Vagina (tissue), 2 donors: ENCODE measurements around the gene SEMA3E. TPM values are rescaled to one million over a fixed set of nuclear protein-coding genes. Genes with fewer than 3 reads are reported as not detected.

Source experiments
- DNase-seq, 2 donors: peaks; one replicate each; pipeline ENCODE4 v3.0.0-alpha.2; 2017; ENCODE audit errors: extremely low spot score in 2 of 2
- H3K27ac ChIP-seq: fragments of 200-600 bp; sonication (generic); one replicate; pipeline ENCODE4 v1.5.1; 2019
- H3K27me3 ChIP-seq: fragments of 200-600 bp; sonication (generic); one replicate; pipeline ENCODE4 v1.5.1; 2019
- H3K36me3 ChIP-seq, 2 donors: fragments of 200-600 bp; sonication (generic); one replicate each; pipeline ENCODE4 v1.5.1; 2017 to 2019
- H3K4me1 ChIP-seq: fragments of 200-600 bp; sonication (generic); one replicate; pipeline ENCODE4 v1.5.1; 2019
- H3K4me3 ChIP-seq, 2 donors: fragments of 200-600 bp; sonication (generic); 1 replicate in 1 of 2; 2 replicates in 1 of 2; pipeline ENCODE4 v1.5.1; 2016 to 2019
- H3K9me3 ChIP-seq: fragments of 200-600 bp; sonication (generic); one replicate; pipeline ENCODE4 v1.5.1; 2019
- POLR2A ChIP-seq, 2 donors: fragments of 450-650 bp; IDR thresholded peaks; one replicate each; pipeline ENCODE4 v1.6.1; 2017; ENCODE audit warnings: antibody characterized with exemption in 2 of 2, mild to moderate bottlenecking in 2 of 2, moderate library complexity in 2 of 2
- POLR2AphosphoS5 ChIP-seq, 2 donors: sonication (generic); formaldehyde crosslinking; IDR thresholded peaks; one replicate each; pipeline ENCODE4 v1.9.0; 2017; ENCODE audit warnings: antibody characterized with exemption in 2 of 2, mild to moderate bottlenecking in 2 of 2, low read depth in 1 of 2; ENCODE audit not compliant: insufficient read depth in 1 of 2
- intact Hi-C: fragments of 100-400 bp; cut with DNase I; formaldehyde crosslinking; loops from one replicate; pipeline ENCODE4 v1.15.1; 2023
- total RNA-seq: library from RNA; depleted of rRNA; stranded (reverse); fragments of >200 nt; gene quantifications from one replicate; pipeline ENCODE4 v1.2.3, GENCODE V29; 2016
- TF ChIP-seq, protein P1 (sequence below), 3 experiments: fragments of 450-650 bp in 2 of 3; fragments of 200-600 bp in 1 of 3; sonication (generic) in 1 of 3; IDR thresholded peaks; one replicate each; pipeline ENCODE4 v1.5.1; 2017 to 2019; ENCODE audit warnings: antibody characterized with exemption in 3 of 3, mild to moderate bottlenecking in 2 of 3, moderate library complexity in 2 of 3

Gene SEMA3E
- total RNA-seq, 1 donor from 2014 or later, result 4.4 TPM

DNA sequence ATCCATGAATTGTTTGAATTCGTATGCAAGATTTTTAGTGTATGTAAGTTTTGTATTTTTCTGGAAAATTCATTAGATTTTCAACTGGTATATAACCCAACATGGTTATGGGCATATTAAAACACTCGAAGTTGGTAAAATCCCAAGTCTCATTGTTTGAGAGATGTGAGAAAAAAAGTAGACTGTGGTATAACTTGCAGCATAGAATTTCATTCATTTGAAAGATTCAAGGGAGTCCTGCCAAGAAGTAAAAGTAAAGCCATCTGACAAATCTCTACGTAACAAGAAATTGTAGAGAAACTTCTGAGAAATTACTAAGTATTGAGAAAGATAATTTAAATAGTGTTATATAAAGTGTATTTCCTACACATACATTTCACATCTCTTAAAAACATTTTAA is 40.2 kb downstream of the SEMA3E start:
- no peak for DNase-seq
- no peaks in the 10 kb centered on the region for H3K36me3 ChIP-seq
- no peaks in the 10 kb centered on the region for H3K27me3 ChIP-seq
- no peaks in the 10 kb centered on the region for H3K4me1 ChIP-seq
- H3K4me3 ChIP-seq, result no peak overlapping the region
- H3K27ac ChIP-seq, result no peak overlapping the region
- no peaks in the 10 kb centered on the region for H3K9me3 ChIP-seq
- intact Hi-C loops, result no loop called here
- TF ChIP-seq POLR2A (IDR thresholded peaks at IDR 0.05) (no peak), POLR2AphosphoS5 (IDR thresholded peaks at IDR 0.05; ENCODE audit: insufficient read depth in 1 of 2, low read depth in 1 of 2) (no peak)
- TF ChIP-seq, protein P1, sequence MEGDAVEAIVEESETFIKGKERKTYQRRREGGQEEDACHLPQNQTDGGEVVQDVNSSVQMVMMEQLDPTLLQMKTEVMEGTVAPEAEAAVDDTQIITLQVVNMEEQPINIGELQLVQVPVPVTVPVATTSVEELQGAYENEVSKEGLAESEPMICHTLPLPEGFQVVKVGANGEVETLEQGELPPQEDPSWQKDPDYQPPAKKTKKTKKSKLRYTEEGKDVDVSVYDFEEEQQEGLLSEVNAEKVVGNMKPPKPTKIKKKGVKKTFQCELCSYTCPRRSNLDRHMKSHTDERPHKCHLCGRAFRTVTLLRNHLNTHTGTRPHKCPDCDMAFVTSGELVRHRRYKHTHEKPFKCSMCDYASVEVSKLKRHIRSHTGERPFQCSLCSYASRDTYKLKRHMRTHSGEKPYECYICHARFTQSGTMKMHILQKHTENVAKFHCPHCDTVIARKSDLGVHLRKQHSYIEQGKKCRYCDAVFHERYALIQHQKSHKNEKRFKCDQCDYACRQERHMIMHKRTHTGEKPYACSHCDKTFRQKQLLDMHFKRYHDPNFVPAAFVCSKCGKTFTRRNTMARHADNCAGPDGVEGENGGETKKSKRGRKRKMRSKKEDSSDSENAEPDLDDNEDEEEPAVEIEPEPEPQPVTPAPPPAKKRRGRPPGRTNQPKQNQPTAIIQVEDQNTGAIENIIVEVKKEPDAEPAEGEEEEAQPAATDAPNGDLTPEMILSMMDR (IDR thresholded peaks at IDR 0.05), result no peak

DNA sequence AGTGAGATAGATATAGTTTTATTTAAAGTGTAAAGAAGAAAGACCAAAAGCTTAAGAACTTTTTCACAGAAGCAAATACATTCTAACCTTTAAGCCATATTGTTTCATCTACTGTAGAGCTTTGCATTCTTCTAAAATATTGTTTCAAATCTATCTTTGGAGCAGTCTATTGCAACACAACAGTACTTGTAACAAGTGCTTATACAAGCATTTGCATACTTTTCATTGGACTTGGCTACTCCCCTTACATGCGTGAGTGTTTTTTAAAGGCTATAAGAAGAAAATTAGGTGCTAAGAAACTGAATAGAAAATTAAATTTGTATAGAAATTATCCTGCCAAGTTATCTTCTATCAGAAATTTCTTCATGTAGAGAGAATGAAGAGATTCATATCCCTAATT is 45.3 kb downstream of the SEMA3E start:
- no peaks in the 10 kb centered on the region for H3K9me3 ChIP-seq
- TF ChIP-seq, protein P1 (IDR thresholded peaks at IDR 0.05), result no peak
- TF ChIP-seq POLR2A (IDR thresholded peaks at IDR 0.05) (no peak), POLR2AphosphoS5 (IDR thresholded peaks at IDR 0.05; ENCODE audit: insufficient read depth in 1 of 2, low read depth in 1 of 2) (no peak)
- no peak overlapping the region for H3K4me3 ChIP-seq
- H3K36me3 ChIP-seq, result no peaks in the 10 kb centered on the region
- intact Hi-C loops, result no loop called here
- DNase-seq, result no peak
- H3K27ac ChIP-seq, result no peak overlapping the region
- H3K4me1 ChIP-seq, result no peaks in the 10 kb centered on the region
- no peaks in the 10 kb centered on the region for H3K27me3 ChIP-seq

DNA sequence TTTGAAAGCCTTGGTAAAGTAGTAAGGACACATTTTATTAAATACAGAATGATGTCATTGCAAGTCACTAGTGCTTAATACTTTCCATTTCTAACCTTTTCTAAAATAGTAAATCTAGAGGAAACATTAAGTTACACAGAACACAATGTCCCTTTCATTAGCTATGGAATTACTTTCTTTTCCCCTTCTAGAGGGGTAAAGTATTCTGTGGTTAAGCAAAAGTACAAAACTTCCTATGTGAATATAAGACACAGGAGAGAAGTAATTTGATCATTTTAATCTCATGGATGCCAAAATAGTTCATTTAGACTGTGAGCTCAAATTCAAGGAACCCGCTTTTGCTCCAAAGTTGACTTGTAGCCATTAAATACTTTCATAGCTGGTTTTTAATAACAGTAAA is 49.8 kb downstream of the SEMA3E start:
- no peak for TF ChIP-seq POLR2A (IDR thresholded peaks at IDR 0.05)
- no peak for TF ChIP-seq POLR2AphosphoS5 (IDR thresholded peaks at IDR 0.05; ENCODE audit: insufficient read depth in 1 of 2, low read depth in 1 of 2)
- TF ChIP-seq, protein P1 (IDR thresholded peaks at IDR 0.05), result no peak
- intact Hi-C loops, result no loop called here
- Histone ChIP-seq H3K36me3 (no peaks in the 10 kb centered on the region), H3K4me3 (no peak overlapping the region), H3K4me1 (no peaks in the 10 kb centered on the region), H3K9me3 (no peaks in the 10 kb centered on the region), H3K27me3 (no peaks in the 10 kb centered on the region), H3K27ac (no peak overlapping the region)
- no peak for DNase-seq

DNA sequence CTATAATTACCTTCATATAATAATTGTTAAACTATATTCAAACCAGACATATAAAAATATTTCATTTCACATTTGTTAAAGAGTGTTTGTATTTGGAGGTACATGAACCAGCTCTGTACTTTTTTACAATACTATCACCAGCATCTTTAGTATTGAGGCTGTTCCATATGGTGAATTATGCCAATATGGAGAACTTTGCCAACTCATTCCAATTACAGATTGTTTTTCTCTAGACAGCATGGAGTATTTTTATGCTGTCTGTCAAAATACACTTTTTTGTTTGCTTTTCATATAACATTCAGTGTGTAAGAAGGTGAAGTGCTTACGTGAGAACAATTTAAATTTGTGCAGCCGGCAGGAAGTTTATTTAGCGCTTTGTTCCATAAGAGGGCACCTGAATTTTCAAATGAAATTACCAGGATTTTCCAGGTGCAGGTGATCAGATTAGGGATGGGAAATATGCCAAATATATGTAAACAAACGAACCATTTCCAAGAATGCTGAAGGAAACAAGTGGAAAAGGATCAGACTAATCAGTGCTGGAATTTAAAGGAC is 54.9 kb downstream of the SEMA3E start:
- Histone ChIP-seq H3K27ac (no peak overlapping the region), H3K36me3 (no peaks in the 10 kb centered on the region), H3K27me3 (no peaks in the 10 kb centered on the region), H3K9me3 (no peaks in the 10 kb centered on the region), H3K4me1 (no peaks in the 10 kb centered on the region), H3K4me3 (no peak overlapping the region)
- TF ChIP-seq POLR2AphosphoS5 (IDR thresholded peaks at IDR 0.05; ENCODE audit: insufficient read depth in 1 of 2, low read depth in 1 of 2), result no peak
- TF ChIP-seq, protein P1 (IDR thresholded peaks at IDR 0.05), result no peak
- TF ChIP-seq POLR2A (IDR thresholded peaks at IDR 0.05), result no peak
- no peak for DNase-seq
- intact Hi-C loops, result no loop called here

DNA sequence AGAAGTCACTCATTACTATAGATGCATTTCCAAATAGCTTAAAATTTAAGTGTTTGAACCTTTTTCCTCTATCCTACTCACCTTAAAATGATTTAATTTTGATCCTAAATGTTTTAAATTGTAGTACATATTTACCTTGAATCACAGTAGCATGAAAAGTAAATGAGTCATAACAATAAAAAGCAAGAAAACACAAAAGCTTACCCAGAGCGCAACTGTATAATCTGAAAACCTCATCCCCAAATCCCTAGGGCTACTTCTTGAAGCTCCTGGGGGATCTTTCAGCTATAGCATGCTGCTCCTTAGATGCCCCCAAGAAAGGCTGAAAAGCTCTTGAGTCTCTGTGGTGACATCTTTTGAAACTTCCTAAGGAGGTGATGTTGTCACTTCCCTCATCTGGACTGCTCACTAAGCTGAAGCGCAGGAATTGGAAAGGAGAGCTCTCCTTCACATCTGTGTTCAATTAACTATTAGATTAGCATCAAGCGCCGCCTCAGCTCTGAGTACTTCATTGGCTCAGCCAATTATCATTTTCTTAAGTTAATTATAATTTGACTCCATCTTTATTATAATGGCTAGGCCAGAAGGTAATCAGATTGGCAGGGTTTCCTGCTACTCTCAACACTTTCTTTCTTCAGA is 60.2 kb downstream of the SEMA3E start:
- DNase-seq, result no peak
- H3K27me3 ChIP-seq, result no peaks in the 10 kb centered on the region
- no peaks in the 10 kb centered on the region for H3K9me3 ChIP-seq
- intact Hi-C loops, result no loop called here
- no peak for TF ChIP-seq POLR2AphosphoS5 (IDR thresholded peaks at IDR 0.05; ENCODE audit: insufficient read depth in 1 of 2, low read depth in 1 of 2)
- no peak for TF ChIP-seq POLR2A (IDR thresholded peaks at IDR 0.05)
- TF ChIP-seq, protein P1 (IDR thresholded peaks at IDR 0.05), result no peak
- H3K27ac ChIP-seq, result no peak overlapping the region
- no peaks in the 10 kb centered on the region for H3K4me1 ChIP-seq
- no peak overlapping the region for H3K4me3 ChIP-seq
- no peaks in the 10 kb centered on the region for H3K36me3 ChIP-seq
